Mononuclear cell (primary cell): ENCODE results near the gene NEDD4. TPM values are rescaled to one million over a fixed set of nuclear protein-coding genes. Genes with fewer than 3 reads are reported as not detected.
"Not testable (repeated sequence)": the region's sequence is repeated elsewhere in the genome, so short reads cannot be mapped to it uniquely, and the experiment has no call there.

Experiments
- H3K27me3 ChIP-seq: 2 replicates; pipeline ENCODE4 v1.6.0; 2011; ENCODE audit warnings: low read length, control low read depth; ENCODE audit not compliant: insufficient read depth
- H3K4me1 ChIP-seq: 2 replicates; pipeline ENCODE4 v1.5.1; 2011; ENCODE audit warnings: mild to moderate bottlenecking, low read length, control low read depth; ENCODE audit not compliant: insufficient read depth
- H3K4me3 ChIP-seq: 2 replicates; pipeline ENCODE4 v1.5.1; 2011; ENCODE audit warnings: mild to moderate bottlenecking, low read length, moderate library complexity
- H3K9me3 ChIP-seq: 2 replicates; pipeline ENCODE4 v1.5.1; 2011; ENCODE audit warnings: low read depth, mild to moderate bottlenecking, control low read depth, low read length
- total RNA-seq: library from RNA; depleted of rRNA; stranded (reverse); fragments of >200 nt; gene quantifications from one replicate; pipeline ENCODE4 v1.2.3, GENCODE V29; 2012

The NEDD4 gene
- 2.6 TPM for total RNA-seq

DNA sequence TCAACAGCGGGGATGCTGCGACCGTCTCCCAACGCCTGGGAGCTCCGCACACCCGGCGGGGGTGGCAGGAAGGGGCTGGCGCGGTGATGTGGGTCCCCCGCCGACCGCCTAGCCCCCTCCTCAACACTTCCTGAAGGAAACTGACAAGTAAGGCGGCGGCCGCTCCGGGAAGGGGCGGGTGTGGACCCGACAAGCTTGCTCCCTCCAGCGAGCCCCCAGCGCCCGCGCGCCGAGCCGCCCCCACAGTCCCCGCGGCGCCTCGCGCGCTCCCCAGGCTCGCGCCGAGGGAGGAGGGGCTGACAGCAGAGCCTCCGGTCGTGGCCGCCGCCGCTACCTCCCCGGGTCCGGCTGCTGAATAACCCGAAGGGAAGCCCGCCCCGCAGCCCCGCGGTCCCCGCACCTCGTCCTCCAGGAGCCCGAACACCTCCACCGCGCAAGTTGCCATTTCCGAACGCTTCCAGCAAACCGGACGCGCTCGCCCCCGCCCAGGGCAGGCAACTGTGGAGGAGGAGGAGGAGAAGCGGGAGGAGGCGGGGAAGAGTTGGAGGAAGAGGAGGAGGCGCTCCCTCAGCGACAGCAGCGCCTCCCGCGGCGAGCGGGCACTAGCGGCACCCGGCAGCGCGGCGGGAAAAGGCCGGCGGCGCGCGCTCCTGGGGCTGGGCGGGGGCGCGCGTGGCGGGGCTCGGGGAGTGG lies at the start of gene NEDD4:
NEDD4 (minus strand) TSS at position 502 of the 693 bp plus-strand sequence; CDS start at position 445, 57 bp downstream.
- Histone ChIP-seq H3K4me1 (peaks cover 17% of the 10 kb centered on the region), H3K9me3 (no peaks in the 10 kb centered on the region), H3K4me3 (peak within 1 kb of the TSS; percentile 65), H3K27me3 (no peaks in the 10 kb centered on the region)

DNA sequence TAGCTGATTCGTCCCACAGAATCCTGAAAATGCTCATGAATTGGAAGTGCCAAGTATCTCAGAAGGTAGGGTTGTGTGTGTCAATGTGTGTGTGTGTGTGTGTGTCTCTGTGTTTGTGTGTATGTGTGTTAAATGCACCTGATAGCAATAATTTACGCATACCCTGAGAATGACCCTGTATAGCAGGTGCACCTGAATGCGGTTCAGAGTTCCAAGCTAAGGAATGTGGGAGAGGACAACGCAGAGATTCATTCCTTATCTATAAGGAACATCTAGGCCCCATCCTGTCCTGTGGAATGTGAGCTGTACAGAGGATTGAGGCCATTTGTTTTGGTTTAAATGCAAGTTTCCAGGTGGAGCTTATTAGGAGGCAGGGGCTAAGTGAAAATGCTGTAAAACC lies 49.1 kb upstream of the NEDD4 start:
- peaks cover 6% of the 10 kb centered on the region for H3K4me1 ChIP-seq
- no peaks in the 10 kb centered on the region for H3K9me3 ChIP-seq
- H3K27me3 ChIP-seq: no peaks in the 10 kb centered on the region
- H3K4me3 ChIP-seq: no peak overlapping the region

DNA sequence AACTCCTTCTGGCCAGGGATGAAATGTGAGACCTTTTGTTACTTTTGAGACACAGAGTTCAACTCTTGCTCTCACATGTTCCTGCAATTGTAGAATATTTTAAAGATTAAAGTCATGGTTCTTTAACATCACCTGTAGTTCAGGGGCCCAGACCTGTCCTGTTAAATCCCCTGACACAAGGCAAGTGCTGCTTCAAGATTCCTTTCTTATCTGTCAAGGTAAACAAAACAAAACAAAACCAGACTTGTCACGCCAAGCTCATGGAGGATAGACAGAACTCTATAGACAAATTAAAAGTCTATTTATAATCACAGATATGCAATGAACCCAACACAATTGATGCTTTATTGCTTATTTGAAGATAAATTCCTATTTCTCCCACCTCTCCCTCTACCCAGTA lies 48.6 kb upstream of the NEDD4 start:
- Histone ChIP-seq H3K9me3 (no peaks in the 10 kb centered on the region), H3K4me1 (peaks cover 6% of the 10 kb centered on the region), H3K4me3 (no peak overlapping the region), H3K27me3 (no peaks in the 10 kb centered on the region)

DNA sequence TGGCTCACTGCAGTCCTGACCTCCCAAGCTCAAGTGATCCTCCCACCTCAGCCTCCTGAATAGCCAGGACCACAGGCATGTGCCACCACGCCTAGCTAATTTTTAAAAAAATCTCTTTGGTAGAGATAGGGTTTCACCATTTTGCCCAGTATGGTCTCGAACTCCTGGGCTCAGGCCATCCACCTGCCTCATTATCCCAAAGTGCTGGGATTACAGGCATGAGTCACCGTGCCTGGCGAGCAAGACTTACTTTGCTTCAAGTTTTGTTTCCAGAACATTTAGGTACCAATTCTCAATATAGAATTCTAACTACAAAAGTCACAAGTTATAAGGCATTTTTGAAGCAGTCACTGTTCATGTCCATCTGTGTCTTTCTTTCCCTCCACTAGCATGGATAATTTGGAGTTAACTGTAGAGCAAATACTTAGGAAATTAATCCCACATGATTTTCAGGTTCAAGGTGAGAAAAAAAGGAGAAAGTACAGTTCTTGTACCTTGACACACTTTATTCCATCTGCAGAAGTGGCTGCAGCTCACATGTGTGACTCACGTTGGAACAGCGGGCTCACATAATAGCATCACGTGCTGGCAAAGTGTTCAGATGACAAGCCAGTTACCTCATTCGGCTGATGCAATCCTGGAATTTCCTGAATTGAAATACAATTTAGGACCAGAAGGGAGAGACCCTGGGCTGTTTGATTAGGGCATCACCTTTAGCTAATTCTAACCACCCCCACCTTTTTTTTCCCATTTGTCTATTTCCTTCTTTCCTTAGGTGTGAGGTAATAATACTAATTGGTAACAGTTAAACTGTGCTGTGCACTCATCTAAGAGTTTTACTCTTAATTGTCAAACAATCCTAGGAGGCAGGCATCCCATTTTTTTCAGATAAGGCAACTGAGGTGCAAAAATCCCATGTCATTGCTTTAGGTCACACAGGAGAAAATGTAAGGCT lies 46.9 kb upstream of the NEDD4 start:
- Histone ChIP-seq H3K9me3 (no peaks in the 10 kb centered on the region), H3K4me1 (peaks cover 6% of the 10 kb centered on the region), H3K27me3 (no peaks in the 10 kb centered on the region), H3K4me3 (no peak overlapping the region)

DNA sequence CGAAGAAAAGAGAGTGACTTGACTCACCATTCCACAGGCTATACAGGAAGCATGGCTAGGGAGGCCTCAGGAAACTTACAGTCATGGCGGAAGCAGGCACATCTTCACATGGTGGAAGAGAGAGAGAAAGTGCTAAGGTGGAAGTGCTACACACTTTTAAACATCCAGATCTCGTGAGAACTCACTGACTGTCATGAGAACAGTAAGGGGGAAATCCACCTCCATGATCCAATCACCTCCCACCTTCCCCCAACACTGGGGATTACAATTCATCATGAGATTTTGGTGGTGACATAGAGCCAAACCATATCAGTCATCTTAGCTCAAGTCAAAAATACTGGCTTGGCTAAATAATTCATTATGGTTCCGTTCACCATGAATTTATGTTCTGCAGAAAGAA lies 45.3 kb upstream of the NEDD4 start:
- H3K4me3 ChIP-seq: no peak overlapping the region
- H3K9me3 ChIP-seq: no peaks in the 10 kb centered on the region
- no peaks in the 10 kb centered on the region for H3K27me3 ChIP-seq
- H3K4me1 ChIP-seq: peaks cover 6% of the 10 kb centered on the region

GRCh38 chr15:56038015-56038414 lies 44.6 kb upstream of the NEDD4 start:
- H3K4me3 ChIP-seq: no peak overlapping the region
- peaks cover 5% of the 10 kb centered on the region for H3K4me1 ChIP-seq
- no peaks in the 10 kb centered on the region for H3K9me3 ChIP-seq
- H3K27me3 ChIP-seq: no peaks in the 10 kb centered on the region

DNA sequence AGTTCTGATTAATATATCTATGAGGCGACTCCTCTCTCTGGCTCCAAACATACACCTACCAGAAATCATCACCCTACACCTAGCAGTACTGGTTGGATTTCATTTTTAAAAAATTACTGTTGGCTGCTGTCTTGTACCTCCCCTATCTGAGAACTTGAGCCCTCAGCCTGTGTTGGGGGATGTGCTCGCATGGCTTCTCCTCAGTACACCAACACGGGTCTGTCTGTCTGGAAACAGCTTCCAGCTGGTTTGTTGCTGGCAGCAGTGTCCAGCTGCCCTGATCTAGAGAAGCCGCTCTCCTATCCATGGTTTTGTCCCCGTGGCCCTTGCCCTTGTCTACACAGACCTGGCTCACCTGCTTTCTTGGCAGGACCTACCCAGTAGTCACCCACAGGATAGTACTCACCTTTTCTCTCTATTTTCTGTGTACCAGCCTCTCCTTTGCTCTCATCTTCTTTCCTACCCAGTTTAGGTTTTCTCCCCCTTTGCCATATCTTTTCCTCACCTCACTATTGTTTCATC lies 43.2 kb upstream of the NEDD4 start:
- H3K27me3 ChIP-seq: no peaks in the 10 kb centered on the region
- H3K4me1 ChIP-seq: no peaks in the 10 kb centered on the region
- no peak overlapping the region for H3K4me3 ChIP-seq
- H3K9me3 ChIP-seq: no peaks in the 10 kb centered on the region

- Histone ChIP-seq H3K27me3 (no peaks in the 10 kb centered on the region), H3K9me3 (no peaks in the 10 kb centered on the region), H3K4me3 (no peak overlapping the region), H3K4me1 (no peaks in the 10 kb centered on the region)
These were observed 41.8 kb upstream of the NEDD4 start for GRCh38 chr15:56035166-56035565.

DNA sequence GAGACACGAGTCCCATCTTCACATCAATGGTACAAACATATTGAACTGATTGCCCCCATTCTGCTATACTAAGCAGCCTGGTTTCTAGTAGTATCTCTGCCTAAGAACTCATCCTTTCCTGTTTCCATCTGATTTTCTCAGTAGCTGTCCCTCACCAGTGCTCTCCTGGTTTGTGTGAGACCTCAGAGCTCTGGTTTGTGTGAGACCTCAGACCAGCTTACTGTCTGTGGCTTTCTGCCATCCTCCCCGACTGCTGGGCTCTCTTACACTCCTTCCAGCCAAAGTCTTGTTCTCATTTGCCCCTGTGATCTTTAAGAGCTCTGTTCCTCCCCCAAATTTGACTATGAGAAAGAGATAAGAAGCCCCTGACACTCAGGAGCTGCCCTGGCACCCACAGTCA lies 41.1 kb upstream of the NEDD4 start:
- Histone ChIP-seq H3K4me1 (no peaks in the 10 kb centered on the region), H3K4me3 (no peak overlapping the region), H3K27me3 (no peaks in the 10 kb centered on the region), H3K9me3 (no peaks in the 10 kb centered on the region)

DNA sequence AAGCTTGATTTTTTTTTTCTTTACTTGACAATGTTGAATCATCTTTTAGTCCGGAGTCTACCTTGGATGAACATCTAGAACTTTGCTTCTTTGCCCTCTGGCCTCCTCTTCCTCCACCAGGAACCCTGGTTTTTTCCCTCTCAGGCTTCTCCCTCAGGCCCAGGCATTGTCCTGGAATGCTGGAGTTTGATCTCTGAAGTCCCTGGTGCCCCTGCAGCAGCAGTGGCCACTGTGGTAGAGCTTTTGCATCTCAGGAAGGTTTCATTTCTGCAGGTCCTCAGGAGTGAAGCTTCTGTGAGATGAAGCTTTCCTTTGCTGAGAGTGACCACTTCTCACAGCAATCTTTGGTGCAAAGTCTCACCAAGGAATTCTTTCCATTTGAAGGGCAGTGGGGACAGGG lies 39.0 kb upstream of the NEDD4 start:
- H3K4me1 ChIP-seq: no peaks in the 10 kb centered on the region
- no peaks in the 10 kb centered on the region for H3K9me3 ChIP-seq
- H3K4me3 ChIP-seq: no peak overlapping the region
- no peaks in the 10 kb centered on the region for H3K27me3 ChIP-seq

DNA sequence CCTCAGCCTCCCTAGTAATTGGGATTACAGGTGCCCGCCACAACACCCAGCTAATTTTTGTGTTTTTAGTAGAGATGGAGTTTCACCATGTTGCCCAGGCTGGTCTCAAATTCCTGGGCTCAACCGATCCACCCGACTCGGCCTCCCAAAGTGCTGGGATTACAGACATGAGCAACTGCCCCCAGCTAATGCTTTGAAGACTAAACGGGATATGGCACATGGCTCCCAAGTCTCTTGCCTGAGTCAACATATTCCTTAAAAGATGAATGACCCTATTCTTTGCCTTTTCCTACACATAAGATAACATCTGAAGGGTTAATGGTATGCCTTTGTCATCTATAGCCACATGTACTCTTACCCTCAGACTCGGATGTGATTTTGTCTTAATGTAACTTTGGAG lies 38.4 kb upstream of the NEDD4 start:
- Histone ChIP-seq H3K4me3 (no peak overlapping the region), H3K4me1 (no peaks in the 10 kb centered on the region), H3K27me3 (no peaks in the 10 kb centered on the region), H3K9me3 (no peaks in the 10 kb centered on the region)

DNA sequence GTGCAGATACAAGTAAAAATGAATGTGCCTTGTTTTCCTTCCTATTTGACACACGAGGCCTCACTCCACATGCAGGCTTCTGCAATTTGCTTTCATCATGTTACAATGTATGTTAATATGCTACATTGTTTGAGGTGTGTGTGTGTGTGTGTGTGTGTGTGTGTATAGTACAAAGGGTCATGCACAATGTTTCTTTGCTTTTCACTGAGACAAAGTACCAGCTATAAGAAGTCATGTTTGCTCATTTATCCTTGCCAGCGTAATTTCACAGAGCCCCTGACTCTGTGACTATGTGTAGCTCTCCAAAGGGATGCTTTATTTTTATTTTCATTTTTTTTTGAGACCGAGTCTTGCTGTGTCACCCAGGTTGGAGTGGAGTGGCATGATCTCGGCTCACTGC lies 38.0 kb upstream of the NEDD4 start:
- Histone ChIP-seq H3K4me1 (no peaks in the 10 kb centered on the region), H3K9me3 (no peaks in the 10 kb centered on the region), H3K27me3 (no peaks in the 10 kb centered on the region), H3K4me3 (no peak overlapping the region)

- Histone ChIP-seq H3K27me3 (peaks cover 3% of the 10 kb centered on the region), H3K4me3 (no peak overlapping the region), H3K9me3 (no peaks in the 10 kb centered on the region), H3K4me1 (no peaks in the 10 kb centered on the region)
These were observed 35.0 kb upstream of the NEDD4 start for GRCh38 chr15:56028430-56028829.

- H3K9me3 ChIP-seq, H3K27me3 ChIP-seq, H3K4me1 ChIP-seq, H3K4me3 ChIP-seq: not testable (repeated sequence)
These were observed 29.7 kb upstream of the NEDD4 start for GRCh38 chr15:56023160-56023559.

DNA sequence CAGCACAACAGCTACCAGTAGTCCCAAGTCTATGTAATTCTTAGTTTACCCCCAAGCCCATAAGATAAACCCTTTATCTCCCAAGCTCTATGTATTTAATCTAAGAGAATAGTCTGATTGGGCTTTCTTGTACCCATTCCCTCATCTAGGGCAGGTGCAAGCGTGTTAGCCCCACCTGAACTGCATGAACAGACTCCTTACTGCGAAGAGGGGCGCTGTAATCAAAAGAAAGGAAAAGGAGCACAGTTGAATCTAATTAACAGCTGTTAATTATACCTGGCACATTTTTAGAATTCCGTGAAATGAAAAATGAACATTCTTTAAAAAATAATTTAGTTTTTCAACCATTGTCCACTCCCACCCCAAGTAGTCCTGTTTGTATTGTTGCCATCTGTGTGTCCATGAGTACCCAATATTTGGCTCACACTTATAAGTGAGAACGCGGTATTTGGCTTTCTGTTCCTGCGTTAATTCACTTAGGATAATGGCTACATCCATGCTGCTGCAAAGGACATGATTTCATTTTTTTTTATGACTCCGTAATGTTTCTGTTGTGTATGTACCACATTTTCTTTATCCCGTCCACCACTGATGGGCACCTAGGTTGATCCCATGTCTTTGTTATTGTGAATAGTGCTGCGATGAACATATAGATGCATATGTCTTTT lies 26.5 kb upstream of the NEDD4 start:
- Histone ChIP-seq H3K4me1 (no peaks in the 10 kb centered on the region), H3K9me3 (no peaks in the 10 kb centered on the region), H3K27me3 (no peaks in the 10 kb centered on the region), H3K4me3 (no peak overlapping the region)
